ENCODE data around the gene SHQ1.
"Not testable (repeated sequence)": the region's sequence is repeated elsewhere in the genome, so short reads cannot be mapped to it uniquely, and the experiment has no call there.

Gene SHQ1

GRCh38 chr3:72746430-72747411 lies 101.5 kb downstream of the SHQ1 start:
- no peak for DNase-seq

- DNase-seq: no peak
Measured at GRCh38 chr3:72745146-72745999, 102.9 kb downstream of the SHQ1 start.

GRCh38 chr3:72744330-72744729 lies 103.9 kb downstream of the SHQ1 start:
- no peak for DNase-seq

GRCh38 chr3:72739531-72740466 lies 108.4 kb downstream of the SHQ1 start:
- no peak for DNase-seq

GRCh38 chr3:72738752-72739530 lies 109.3 kb downstream of the SHQ1 start:
- DNase-seq: peak; percentile 22

- not testable (repeated sequence) for DNase-seq
Measured at GRCh38 chr3:72735072-72735471, 113.2 kb downstream of the SHQ1 start.

- DNase-seq: no peak
Measured at GRCh38 chr3:72733676-72734075, 114.6 kb downstream of the SHQ1 start.

GRCh38 chr3:72732666-72733345 lies 115.4 kb downstream of the SHQ1 start:
- DNase-seq: not testable (repeated sequence)

- DNase-seq: no peak
Measured at GRCh38 chr3:72728958-72729467, 119.2 kb downstream of the SHQ1 start.

GRCh38 chr3:72728329-72728889 lies 119.8 kb downstream of the SHQ1 start:
- no peak for DNase-seq

- no peak for DNase-seq
Measured at GRCh38 chr3:72727726-72728125, 120.5 kb downstream of the SHQ1 start.

GRCh38 chr3:72727172-72727571 lies 121.1 kb downstream of the SHQ1 start:
- no peak for DNase-seq

GRCh38 chr3:72725229-72725628 lies 123.0 kb downstream of the SHQ1 start:
- DNase-seq: no peak

GRCh38 chr3:72724070-72724469 lies 124.2 kb downstream of the SHQ1 start:
- no peak for DNase-seq

GRCh38 chr3:72722930-72723726 lies 125.1 kb downstream of the SHQ1 start:
- DNase-seq: no peak

GRCh38 chr3:72721683-72722381 lies 126.4 kb downstream of the SHQ1 start:
- no peak for DNase-seq

GRCh38 chr3:72720566-72720965 lies 127.7 kb downstream of the SHQ1 start:
- no peak for DNase-seq

- no peak for DNase-seq
Measured at GRCh38 chr3:72719137-72719536, 129.1 kb downstream of the SHQ1 start.

GRCh38 chr3:72714135-72714534 lies 134.1 kb downstream of the SHQ1 start:
- DNase-seq: not testable (repeated sequence)
